GM18505 (cell line): Measurements from ENCODE around the gene AGBL5.

ENCODE experiments used
- ATAC-seq: cut with Tn5 transposase; IDR thresholded peaks from one replicate; pipeline ENCODE4 v1.9.1; 2021; ENCODE audit not compliant: unreplicated experiment
- POLR2A ChIP-seq: IDR thresholded peaks from 4 replicates; pipeline ENCODE4 v1.6.1; 2011; ENCODE audit warnings: borderline replicate concordance; ENCODE audit not compliant: insufficient read depth, insufficient read length; ENCODE audit errors: extremely low read depth

Gene AGBL5

DNA sequence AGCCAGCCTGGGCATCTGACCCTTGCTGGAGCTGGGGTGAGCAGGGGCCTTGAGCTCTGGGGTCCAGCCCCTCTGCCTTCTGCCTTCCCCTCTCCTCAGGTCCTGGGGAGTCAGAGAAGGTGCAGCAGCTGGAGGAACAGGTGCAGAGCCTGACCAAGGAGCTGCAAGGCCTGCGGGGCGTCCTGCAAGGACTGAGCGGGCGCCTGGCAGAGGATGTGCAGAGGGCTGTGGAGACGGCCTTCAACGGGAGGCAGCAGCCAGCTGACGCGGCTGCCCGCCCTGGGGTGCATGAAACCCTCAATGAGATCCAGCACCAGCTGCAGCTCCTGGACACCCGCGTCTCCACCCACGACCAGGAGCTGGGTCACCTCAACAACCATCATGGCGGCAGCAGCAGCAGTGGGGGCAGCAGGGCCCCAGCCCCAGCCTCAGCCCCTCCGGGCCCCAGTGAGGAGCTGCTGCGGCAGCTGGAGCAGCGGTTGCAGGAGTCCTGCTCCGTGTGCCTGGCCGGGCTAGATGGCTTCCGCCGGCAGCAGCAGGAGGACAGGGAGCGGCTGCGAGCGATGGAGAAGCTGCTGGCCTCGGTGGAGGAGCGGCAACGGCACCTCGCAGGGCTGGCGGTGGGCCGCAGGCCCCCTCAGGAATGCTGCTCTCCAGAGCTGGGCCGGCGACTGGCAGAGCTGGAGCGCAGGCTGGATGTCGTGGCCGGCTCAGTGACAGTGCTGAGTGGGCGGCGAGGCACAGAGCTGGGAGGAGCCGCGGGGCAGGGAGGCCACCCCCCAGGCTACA lies 30.7 kb downstream of the AGBL5 start:
- TF ChIP-seq POLR2A: no peak
- no peak for ATAC-seq

DNA sequence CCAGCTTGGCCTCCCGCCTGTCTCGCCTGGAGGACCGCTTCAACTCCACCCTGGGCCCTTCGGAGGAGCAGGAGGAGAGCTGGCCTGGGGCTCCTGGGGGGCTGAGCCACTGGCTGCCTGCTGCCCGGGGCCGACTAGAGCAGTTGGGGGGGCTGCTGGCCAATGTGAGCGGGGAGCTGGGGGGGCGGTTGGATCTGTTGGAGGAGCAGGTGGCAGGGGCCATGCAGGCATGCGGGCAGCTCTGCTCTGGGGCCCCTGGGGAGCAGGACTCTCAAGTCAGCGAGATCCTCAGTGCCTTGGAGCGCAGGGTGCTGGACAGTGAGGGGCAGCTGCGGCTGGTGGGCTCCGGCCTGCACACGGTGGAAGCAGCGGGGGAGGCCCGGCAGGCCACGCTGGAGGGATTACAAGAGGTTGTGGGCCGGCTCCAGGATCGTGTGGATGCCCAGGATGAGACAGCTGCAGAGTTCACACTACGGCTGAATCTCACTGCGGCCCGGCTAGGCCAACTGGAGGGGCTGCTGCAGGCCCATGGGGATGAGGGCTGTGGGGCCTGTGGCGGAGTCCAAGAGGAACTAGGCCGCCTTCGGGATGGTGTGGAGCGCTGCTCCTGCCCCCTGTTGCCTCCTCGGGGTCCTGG lies 31.4 kb downstream of the AGBL5 start:
- TF ChIP-seq POLR2A: no peak
- no peak for ATAC-seq

DNA sequence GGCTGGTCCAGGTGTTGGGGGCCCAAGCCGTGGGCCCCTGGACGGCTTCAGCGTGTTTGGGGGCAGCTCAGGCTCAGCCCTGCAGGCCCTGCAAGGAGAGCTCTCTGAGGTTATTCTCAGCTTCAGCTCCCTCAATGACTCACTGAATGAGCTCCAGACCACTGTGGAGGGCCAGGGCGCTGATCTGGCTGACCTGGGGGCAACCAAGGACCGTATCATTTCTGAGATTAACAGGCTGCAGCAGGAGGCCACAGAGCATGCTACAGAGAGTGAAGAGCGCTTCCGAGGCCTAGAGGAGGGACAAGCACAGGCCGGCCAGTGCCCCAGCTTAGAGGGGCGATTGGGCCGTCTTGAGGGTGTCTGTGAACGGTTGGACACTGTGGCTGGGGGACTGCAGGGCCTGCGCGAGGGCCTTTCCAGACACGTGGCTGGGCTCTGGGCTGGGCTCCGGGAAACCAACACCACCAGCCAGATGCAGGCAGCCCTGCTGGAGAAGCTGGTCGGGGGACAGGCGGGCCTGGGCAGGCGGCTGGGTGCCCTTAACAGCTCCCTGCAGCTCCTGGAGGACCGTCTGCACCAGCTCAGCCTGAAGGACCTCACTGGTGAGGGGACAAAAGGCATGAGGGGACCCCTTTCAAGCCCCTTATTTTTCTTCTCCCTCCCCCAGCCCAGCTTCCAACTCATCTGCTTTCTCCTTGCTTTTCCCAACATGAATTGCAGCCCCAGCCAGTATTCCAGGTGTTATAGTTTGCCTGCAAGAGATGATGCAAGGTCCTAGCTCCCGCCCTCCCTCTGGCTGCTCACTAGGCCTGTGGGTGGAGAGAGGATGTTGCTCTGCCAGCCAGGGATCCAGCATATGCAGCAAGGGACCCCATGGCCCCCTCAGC lies 32.2 kb downstream of the AGBL5 start:
- no peak for ATAC-seq

DNA sequence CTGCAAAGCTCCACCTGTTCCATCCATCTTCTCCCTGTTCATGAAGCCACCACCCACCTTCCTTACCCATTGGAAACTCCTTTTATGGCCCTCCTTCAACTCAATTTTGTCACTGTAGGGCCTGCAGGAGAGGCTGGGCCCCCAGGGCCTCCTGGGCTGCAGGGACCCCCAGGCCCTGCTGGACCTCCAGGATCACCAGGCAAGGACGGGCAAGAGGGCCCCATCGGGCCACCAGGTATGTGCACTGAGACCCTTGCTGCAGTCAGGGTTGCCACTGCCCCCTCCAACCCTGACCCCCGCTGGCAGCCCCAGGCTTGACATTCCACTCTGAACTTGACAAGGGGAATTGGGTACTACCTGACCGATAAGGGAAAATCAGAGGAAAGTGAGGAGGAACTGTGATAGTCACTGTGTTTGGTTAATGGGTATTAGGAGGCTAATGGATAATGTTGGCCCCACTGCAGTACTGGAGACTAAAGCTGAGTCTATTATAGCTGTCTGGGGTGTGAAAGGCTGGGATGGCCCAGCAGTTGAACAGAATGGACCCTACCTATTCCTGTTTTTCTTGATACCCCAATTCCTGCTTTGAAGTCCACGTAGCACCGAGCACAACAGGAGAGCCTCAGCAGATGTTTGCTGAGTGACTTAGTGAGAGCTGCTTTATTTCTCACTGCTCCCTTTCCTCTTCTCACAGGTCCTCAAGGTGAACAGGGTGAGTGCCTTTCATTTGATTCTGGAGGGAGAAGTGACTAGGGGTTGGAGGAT lies 33.0 kb downstream of the AGBL5 start:
- no peak for TF ChIP-seq POLR2A
- ATAC-seq: no peak

More for the DNA sequence above, 32.2 kb downstream of the AGBL5 start:
- no peak for TF ChIP-seq POLR2A

DNA sequence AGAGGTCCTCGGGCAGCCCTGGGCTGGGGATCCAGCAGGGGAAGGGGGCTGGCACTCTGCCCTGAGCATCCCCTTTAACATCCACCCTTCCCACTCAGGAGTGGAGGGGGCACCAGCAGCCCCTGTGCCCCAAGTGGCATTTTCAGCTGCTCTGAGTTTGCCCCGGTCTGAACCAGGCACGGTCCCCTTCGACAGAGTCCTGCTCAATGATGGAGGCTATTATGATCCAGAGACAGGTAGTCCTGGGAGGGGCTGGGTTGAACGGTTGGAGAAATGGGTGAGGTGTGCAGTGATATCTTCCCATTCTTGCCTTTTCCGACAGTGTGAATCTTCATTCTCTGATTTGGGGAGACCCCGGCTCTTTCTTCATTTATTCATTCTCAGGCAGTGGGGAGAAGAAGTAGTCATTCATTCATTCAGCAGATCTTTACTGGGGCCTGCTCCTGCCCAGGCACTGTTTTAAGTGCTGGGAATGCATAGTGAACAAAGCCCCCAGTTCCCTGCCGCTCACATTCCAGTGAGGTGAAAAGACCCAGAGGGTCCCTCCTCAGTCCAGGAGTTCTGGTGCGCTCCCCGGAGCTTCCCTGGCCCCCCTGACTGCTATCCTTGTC lies 33.7 kb downstream of the AGBL5 start:
- ATAC-seq: no peak
- TF ChIP-seq POLR2A: no peak

DNA sequence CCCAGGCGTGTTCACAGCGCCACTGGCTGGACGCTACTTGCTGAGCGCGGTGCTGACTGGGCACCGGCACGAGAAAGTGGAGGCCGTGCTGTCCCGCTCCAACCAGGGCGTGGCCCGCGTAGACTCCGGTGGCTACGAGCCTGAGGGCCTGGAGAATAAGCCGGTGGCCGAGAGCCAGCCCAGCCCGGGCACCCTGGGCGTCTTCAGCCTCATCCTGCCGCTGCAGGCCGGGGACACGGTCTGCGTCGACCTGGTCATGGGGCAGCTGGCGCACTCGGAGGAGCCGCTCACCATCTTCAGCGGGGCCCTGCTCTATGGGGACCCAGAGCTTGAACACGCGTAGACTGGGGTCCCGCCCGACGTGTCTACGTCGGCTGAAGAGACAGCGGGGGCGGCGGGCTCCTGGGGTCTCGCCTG lies 34.2 kb downstream of the AGBL5 start:
- TF ChIP-seq POLR2A: no peak
- no peak for ATAC-seq

DNA sequence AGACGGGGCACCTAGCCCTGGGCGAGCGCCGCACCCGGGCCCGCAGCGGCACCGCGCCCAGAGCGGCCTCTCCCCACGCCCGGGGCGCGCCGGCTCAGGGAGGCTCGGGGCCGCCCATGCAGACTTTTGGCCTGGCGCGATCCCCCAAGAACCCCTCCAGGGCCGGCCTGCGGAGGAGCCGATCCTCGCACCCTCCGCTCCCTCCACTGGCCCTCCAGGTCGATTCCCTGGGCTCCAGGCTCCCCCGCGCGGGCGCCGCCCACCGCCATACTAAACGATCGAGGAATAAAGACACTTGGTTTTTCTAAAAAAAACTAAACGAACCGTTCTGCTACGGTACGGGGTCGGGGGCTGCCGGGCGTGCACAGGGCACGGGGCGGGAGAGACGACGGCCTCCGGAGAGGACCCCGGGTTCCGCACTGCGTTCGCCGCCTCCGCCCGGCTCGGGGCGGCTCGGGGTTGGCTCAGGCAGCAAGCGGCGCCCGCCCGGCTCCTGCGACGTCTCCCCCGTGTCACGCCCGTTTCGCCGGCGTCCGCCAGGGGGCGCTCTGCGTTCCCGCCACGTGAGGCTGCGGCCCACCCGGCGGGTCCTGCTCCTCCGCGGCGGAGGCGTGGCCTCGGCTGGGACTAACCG lies 34.7 kb downstream of the AGBL5 start:
- TF ChIP-seq POLR2A: peak; percentile 65
- ATAC-seq: peak; percentile 78

DNA sequence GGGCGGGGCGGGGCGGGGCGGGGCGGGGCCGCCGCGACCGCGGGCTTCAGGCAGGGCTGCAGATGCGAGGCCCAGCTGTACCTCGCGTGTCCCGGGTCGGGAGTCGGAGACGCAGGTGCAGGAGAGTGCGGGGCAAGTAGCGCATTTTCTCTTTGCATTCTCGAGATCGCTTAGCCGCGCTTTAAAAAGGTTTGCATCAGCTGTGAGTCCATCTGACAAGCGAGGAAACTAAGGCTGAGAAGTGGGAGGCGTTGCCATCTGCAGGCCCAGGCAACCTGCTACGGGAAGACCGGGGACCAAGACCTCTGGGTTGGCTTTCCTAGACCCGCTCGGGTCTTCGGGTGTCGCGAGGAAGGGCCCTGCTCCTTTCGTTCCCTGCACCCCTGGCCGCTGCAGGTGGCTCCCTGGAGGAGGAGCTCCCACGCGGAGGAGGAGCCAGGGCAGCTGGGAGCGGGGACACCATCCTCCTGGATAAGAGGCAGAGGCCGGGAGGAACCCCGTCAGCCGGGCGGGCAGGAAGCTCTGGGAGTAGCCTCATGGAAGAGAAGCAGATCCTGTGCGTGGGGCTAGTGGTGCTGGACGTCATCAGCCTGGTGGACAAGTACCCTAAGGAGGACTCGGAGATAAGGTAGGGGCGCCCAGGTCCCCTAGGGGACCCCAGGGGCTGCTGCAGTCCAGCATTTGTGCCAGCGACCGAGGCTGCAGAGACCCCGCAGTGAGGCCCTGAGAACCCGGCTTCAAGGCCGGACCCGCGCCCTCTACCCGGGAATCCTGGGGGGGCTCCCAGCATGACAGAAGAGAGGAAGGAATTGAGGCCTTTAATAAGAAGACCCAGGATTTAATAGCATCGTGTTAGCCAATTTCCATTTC lies 35.5 kb downstream of the AGBL5 start, which contains the start of gene KHK:
TSS of gene KHK (plus strand) at position 49 of the 870 bp plus-strand sequence. CDS start at position 537, 488 bp downstream.
- ATAC-seq: no peak
- peak; percentile 23 for TF ChIP-seq POLR2A

DNA sequence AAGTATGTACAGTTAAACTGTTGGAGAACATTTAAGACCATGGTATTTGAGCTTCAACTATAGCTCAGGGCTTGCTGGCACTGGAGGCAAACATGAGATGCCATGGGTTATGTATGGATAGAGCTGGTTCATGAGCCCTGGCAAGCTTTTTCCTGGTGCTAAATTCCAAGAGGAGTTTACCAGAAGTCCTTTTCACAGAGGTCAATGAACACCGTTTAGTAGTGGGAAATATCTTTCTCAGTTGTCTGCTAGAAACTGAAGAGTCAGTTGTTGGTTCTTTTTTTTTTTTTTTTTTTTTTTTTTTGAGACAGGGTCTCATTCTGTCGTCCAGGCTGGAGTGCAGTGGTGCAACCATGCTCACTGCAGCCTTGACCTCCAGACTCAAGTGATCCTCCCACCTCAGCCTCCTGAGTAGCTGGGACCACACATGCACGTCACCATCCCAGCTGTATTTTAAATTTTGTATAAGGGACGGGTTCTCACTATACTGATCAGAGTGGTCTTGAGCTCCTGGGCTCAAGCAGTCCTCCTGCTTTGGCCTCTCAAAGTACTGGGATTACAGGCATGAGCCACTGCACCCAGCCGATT lies 36.4 kb downstream of the AGBL5 start:
- ATAC-seq: no peak
- TF ChIP-seq POLR2A: no peak

DNA sequence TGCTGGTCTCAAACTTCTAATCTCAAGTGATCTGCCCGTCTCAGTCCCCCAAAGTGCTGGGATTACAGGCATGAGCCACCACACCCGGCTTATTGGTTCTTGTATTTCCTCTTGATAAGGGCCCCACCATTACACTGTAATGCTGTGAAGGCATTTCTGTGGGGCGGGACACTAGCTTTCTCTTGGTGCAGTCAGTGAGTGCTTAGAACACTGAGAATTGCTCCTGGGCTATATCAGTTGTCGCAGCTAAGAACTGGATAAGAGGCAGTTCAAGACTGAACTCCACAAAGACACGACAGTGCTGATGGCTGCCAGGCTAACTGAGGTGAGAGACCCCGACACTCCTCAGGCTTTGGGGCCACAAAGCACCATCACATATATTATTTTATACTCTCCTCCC lies 37.2 kb downstream of the AGBL5 start:
- no peak for TF ChIP-seq POLR2A
- ATAC-seq: no peak

DNA sequence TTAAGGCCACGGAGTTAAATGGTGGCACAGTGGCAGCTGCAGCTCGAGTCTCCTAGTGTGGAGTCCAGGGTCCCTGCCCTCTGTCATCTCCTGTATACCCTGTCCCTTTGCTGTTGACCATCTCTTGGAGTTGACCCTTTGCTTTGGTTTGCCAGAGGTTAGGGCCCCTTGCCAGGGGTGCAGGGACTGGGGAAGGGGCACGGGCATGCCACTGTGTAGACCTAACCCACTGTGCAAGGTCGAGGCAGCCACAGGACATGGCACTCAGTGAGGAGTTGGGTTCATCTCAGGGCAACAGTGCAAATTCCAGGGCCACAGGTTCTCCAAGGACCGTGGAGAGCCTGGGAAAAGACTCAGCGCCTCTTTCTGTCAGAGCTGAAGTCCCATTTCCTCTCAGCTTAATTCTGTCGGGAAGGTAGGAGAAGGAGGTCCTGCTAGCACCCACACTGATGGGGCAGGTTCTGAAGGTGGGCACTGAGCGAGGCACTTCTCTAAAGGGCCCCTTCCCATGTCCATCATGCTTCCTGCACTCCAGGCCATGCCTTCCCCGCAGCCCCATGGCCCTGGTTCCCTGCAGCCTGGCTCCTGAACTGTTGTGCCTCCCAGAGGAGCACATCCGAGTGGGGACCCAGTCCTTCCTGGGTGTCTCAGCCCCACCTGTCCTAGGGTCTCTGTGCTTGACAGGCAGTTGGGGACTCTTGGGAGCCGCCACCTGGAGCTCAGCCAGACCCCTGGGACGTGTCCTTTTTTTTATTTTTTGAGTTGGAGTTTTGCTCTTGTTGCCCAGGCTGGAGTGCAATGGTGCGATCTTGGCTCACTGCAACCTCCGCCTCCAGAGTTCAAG lies 37.9 kb downstream of the AGBL5 start:
- TF ChIP-seq POLR2A: no peak
- no peak for ATAC-seq
